Endothelial cell of umbilical vein (primary cell): ENCODE results near the gene RAB39A. TPM values are rescaled to one million over a fixed set of nuclear protein-coding genes. Genes with fewer than 3 reads are reported as not detected.
"Not testable (repeated sequence)": the region's sequence is repeated elsewhere in the genome, so short reads cannot be mapped to it uniquely, and the experiment has no call there.

Source experiments
- BruUV-seq: library from RNA; stranded (reverse); fragments of 400-500 nt; replicated peaks from 2 replicates; lab custom pipeline; 2021; lab: Mats Ljungman, UMichigan
- CTCF ChIA-PET: fragments of 300-600, 350-600 bp; sonication (Branson Sonifier 250); formaldehyde crosslinking; loops from one replicate; lab custom pipeline; 2021; ENCODE audit warnings: antibody characterized with exemption, inconsistent platforms; lab: Charles Lee
- POLR2A ChIA-PET: fragments of 300-600, 350-600 bp; sonication (Branson Sonifier 250); formaldehyde crosslinking; loops from one replicate; lab custom pipeline; 2021; ENCODE audit warnings: antibody characterized with exemption, inconsistent platforms; lab: Charles Lee
- DNase-seq: peaks from one replicate; pipeline ENCODE4 v3.0.0-alpha.2; 2011; ENCODE audit warnings: low read depth, low spot score
- FAIRE-seq: peaks from 2 replicates; lab custom pipeline; 2011; peaks lifted over from hg19 to GRCh38; lab: Jason Lieb, UNC
- H2AFZ ChIP-seq: 2 replicates; pipeline ENCODE4 v1.6.0; 2012; ENCODE audit warnings: low read depth, low read length, control low read depth, inconsistent platforms
- H3K27ac ChIP-seq: 2 replicates; pipeline ENCODE4 v1.5.1; 2011; ENCODE audit warnings: low read depth, mild to moderate bottlenecking, control low read depth, low read length, moderate library complexity; ENCODE audit not compliant: insufficient read depth
- H3K27me3 ChIP-seq, 2 experiments: 2 replicates each; pipeline versions ENCODE4 v1.6.0 to v1.6.1; 2011; ENCODE audit warnings: low read length in 2 of 2, mixed read lengths in 1 of 2; ENCODE audit not compliant: control insufficient read depth in 2 of 2, insufficient read depth in 2 of 2
- H3K36me3 ChIP-seq, 2 experiments: 2 replicates in 1 of 2; 3 replicates in 1 of 2; pipeline ENCODE4 v1.5.1; 2011; ENCODE audit warnings: low read length in 2 of 2, mild to moderate bottlenecking in 1 of 2, moderate library complexity in 1 of 2; ENCODE audit not compliant: control insufficient read depth in 2 of 2, insufficient read depth in 2 of 2; ENCODE audit errors: extremely low read depth in 1 of 2
- H3K4me1 ChIP-seq: 3 replicates; pipeline ENCODE4 v1.5.1; 2011; ENCODE audit warnings: mild to moderate bottlenecking, low read length; ENCODE audit not compliant: control insufficient read depth, insufficient read depth; ENCODE audit errors: extremely low read depth
- H3K4me2 ChIP-seq: 2 replicates; pipeline ENCODE4 v1.6.1; 2011; ENCODE audit warnings: low read length, control low read depth, mixed read lengths; ENCODE audit not compliant: insufficient read depth
- H3K4me3 ChIP-seq, 3 experiments: fragments of 200-600 bp in 1 of 3; sonication (generic), shearing (Covaris generic) in 1 of 3; replicated peaks in 1 of 3; 2 replicates each; pipeline ENCODE4 v1.5.1; 2011 to 2016; ENCODE audit warnings: control low read depth in 3 of 3, low read length in 3 of 3, mild to moderate bottlenecking in 2 of 3, inconsistent platforms in 1 of 3, low read depth in 1 of 3, moderate library complexity in 1 of 3; ENCODE audit not compliant: insufficient read depth in 1 of 3
- H3K79me2 ChIP-seq: 2 replicates; pipeline ENCODE4 v1.6.0; 2012; ENCODE audit warnings: low read length, inconsistent platforms; ENCODE audit not compliant: control insufficient read depth, insufficient read depth
- H3K9ac ChIP-seq: replicated peaks from 2 replicates; pipeline ENCODE3; 2011; ENCODE audit warnings: low read length, control low read depth; ENCODE audit not compliant: insufficient read depth; ENCODE audit errors: extremely low read depth
- H3K9me1 ChIP-seq: replicated peaks from 3 replicates; pipeline ENCODE4 v1.6.0; 2011; ENCODE audit warnings: mild to moderate bottlenecking, low read length; ENCODE audit not compliant: control insufficient read depth, insufficient read depth; ENCODE audit errors: extremely low read depth
- H3K9me3 ChIP-seq: replicated peaks from 2 replicates; pipeline ENCODE4 v1.5.1; 2012; ENCODE audit warnings: low read length, inconsistent platforms; ENCODE audit not compliant: control insufficient read depth, insufficient read depth
- H4K20me1 ChIP-seq: replicated peaks from 2 replicates; pipeline ENCODE3; 2011; ENCODE audit warnings: mild to moderate bottlenecking, low read length; ENCODE audit not compliant: control insufficient read depth, insufficient read depth; ENCODE audit errors: extremely low read depth
- CTCF ChIP-seq, 2 donors: IDR thresholded peaks; 1 replicate in 1 of 2; 2 replicates in 1 of 2; pipeline ENCODE4 v1.5.1; 2011; ENCODE audit warnings: low read length in 2 of 2, mild to moderate bottlenecking in 2 of 2, moderate library complexity in 2 of 2, control low read depth in 1 of 2, inconsistent platforms in 1 of 2, low read depth in 1 of 2; ENCODE audit not compliant: insufficient read depth in 1 of 2; ENCODE audit errors: extremely low read depth in 1 of 2
- FOS ChIP-seq: IDR thresholded peaks from 2 replicates; pipeline ENCODE4 v1.6.1; 2011; ENCODE audit warnings: mild to moderate bottlenecking, low read length, moderate library complexity, borderline replicate concordance; ENCODE audit not compliant: insufficient read depth
- MYC ChIP-seq: IDR thresholded peaks from one replicate; pipeline ENCODE4 v1.6.1; 2011; ENCODE audit warnings: mild to moderate bottlenecking, low read depth, low read length
- POLR2A ChIP-seq: IDR thresholded peaks from 2 replicates; pipeline ENCODE4 v1.6.1; 2012; ENCODE audit warnings: low read depth, mild to moderate bottlenecking, control low read depth, low read length
- dilution Hi-C: fragments of 300-500 bp; cut with MboI; formaldehyde crosslinking; loops from one replicate; pipeline ENCODE4 v1.15.0; 2019; ENCODE audit warnings: low sequenced_read_pairs; ENCODE audit not compliant: extremely low pct_ligation_motif_present
- intact Hi-C: fragments of 100-400 bp; cut with micrococcal nuclease; formaldehyde crosslinking; loops from one replicate; pipeline ENCODE4 v1.10.0; 2022
- polyA plus RNA-seq, 4 experiments: library from polyadenylated mRNA; depleted of rRNA in 3 of 4; stranded (reverse) in 3 of 4; unstranded in 1 of 4; fragments of >200 nt; gene quantifications; 2 replicates each; pipeline versions ENCODE4 v1.2.1 to v1.2.3, GENCODE V29; 2011 to 2012; ENCODE audit warnings: missing spikeins in 1 of 4
- total RNA-seq: library from RNA; stranded (reverse); gene quantifications from 2 replicates; pipeline ENCODE4 v1.2.3, GENCODE V29; 2021
- TF ChIP-seq, protein P1 (sequence below): IDR thresholded peaks from 2 replicates; pipeline ENCODE4 v1.6.1; 2011; ENCODE audit not compliant: insufficient read depth, insufficient read length

RAB39A gene
- total and polyA plus RNA-seq, 2 donors (not counting 3 experiments of a cell fraction or from before 2014, with no cell fraction given) = not detected

- dilution Hi-C loops (no loop called here), intact Hi-C loops (loop anchor here (1.0 to 10.0 kb wide), 4 partner anchors 99 to 333 kb away; partner anchors contain the start of gene ALKBH8)
- no TSS peak for BruUV-seq
- peaks cover 5 to 8% of the 10 kb centered on the region in 2 experiments for H3K27me3 ChIP-seq
- FAIRE-seq (peak; percentile 91), DNase-seq (peak; percentile 70)
- H3K4me2 ChIP-seq = no peak overlapping the region
- no peaks in the 10 kb centered on the region for H4K20me1 ChIP-seq
- H3K9ac ChIP-seq = no peak overlapping the region
- H3K9me3 ChIP-seq = no peaks in the 10 kb centered on the region
- no peaks in the 10 kb centered on the region for H3K79me2 ChIP-seq
- CTCF ChIA-PET = interaction anchor here (0.9 to 5.9 kb wide), 7 partner anchors 8 to 349 kb away, joined by 3 to 110 read pairs (median 6); no protein-coding TSS in a partner anchor
- no peak overlapping the region for H2AFZ ChIP-seq
- H3K4me3 ChIP-seq = no peak overlapping the region
- no peak overlapping the region for H3K27ac ChIP-seq
- no peaks in the 10 kb centered on the region for H3K9me1 ChIP-seq
- H3K4me1 ChIP-seq = no peaks in the 10 kb centered on the region
- POLR2A ChIA-PET = no interaction called here
- H3K36me3 ChIP-seq = no peaks in the 10 kb centered on the region
- no peak for TF ChIP-seq MYC
- TF ChIP-seq, protein P1, sequence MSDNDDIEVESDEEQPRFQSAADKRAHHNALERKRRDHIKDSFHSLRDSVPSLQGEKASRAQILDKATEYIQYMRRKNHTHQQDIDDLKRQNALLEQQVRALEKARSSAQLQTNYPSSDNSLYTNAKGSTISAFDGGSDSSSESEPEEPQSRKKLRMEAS = no peak
- TF ChIP-seq CTCF (IDR thresholded peaks at IDR 0.05; ENCODE audit: extremely low read depth in 1 of 2, insufficient read depth in 1 of 2, low read depth in 1 of 2, low read length in 2 of 2) = peak; percentile 43 to 56
Measured at GRCh38 chr11:107898270-107898669, 30.0 kb upstream of the RAB39A start.

GRCh38 chr11:107908211-107908610 is 20.0 kb upstream of the RAB39A start:
- Histone ChIP-seq H3K27me3 (peaks cover 0 to 3% of the 10 kb centered on the region in 2 experiments), H3K9me3 (no peaks in the 10 kb centered on the region), H3K79me2 (no peaks in the 10 kb centered on the region), H3K36me3 (no peaks in the 10 kb centered on the region), H3K27ac (no peak overlapping the region), H3K4me1 (no peaks in the 10 kb centered on the region), H3K9me1 (no peaks in the 10 kb centered on the region), H2AFZ (no peak overlapping the region), H3K9ac (no peak overlapping the region), H4K20me1 (no peaks in the 10 kb centered on the region), H3K4me2 (no peak overlapping the region), H3K4me3 (no peak overlapping the region)
- TF ChIP-seq POLR2A = no peak
- TF ChIP-seq CTCF (IDR thresholded peaks at IDR 0.05; ENCODE audit: extremely low read depth in 1 of 2, insufficient read depth in 1 of 2, low read depth in 1 of 2, low read length in 2 of 2) = no peak
- TF ChIP-seq FOS = no peak
- TF ChIP-seq MYC = no peak
- ChIA-PET CTCF (interaction anchor here (1.7 kb wide), 1 partner anchor 9 kb away, joined by 6 read pairs; no protein-coding TSS in a partner anchor), POLR2A (no interaction called here)
- FAIRE-seq = no peak
- intact Hi-C loops (no loop called here), dilution Hi-C loops (no loop called here)
- BruUV-seq = no TSS peak
- no peak for DNase-seq

DNA sequence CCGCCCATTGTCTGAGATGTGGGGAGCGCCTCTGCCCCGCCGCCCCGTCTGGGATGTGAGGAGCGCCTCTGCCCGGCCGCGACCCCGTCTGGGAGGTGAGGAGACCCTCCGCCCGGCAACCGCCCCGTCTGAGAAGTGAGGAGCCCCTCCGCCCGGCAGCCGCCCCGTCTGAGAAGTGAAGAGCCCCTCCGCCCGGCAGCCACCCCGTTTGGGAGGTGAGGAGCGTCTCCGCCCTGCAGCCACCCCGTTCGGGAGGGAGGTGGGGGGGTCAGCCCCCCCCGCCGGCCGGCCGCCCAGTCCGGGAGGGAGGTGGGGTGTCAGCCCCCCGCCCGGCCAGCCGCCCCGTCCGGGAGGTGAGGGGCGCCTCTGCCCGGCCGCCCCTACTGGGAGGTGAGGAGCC is 15.8 kb upstream of the RAB39A start:
- intact Hi-C loops, POLR2A ChIA-PET, CTCF ChIA-PET, H3K36me3 ChIP-seq, H3K27ac ChIP-seq, H3K4me1 ChIP-seq, FAIRE-seq, H3K9me1 ChIP-seq, H3K27me3 ChIP-seq, H2AFZ ChIP-seq, H3K9ac ChIP-seq, dilution Hi-C loops, H3K79me2 ChIP-seq, H3K4me3 ChIP-seq, H3K9me3 ChIP-seq, H3K4me2 ChIP-seq, H4K20me1 ChIP-seq, BruUV-seq, DNase-seq: not testable (repeated sequence)
